Suprapubic skin (tissue), 4 donors: ENCODE data around the gene ITGB4. TPM values are rescaled to one million over a fixed set of nuclear protein-coding genes. Genes with fewer than 3 reads are reported as not detected.

Experiments used
- DNase-seq, 2 donors: peaks; one replicate each; pipeline ENCODE4 v3.0.0-alpha.2; 2019; ENCODE audit warnings: low spot score in 2 of 2
- H3K27ac ChIP-seq: fragments of 200-600 bp; sonication (generic); one replicate; pipeline ENCODE4 v1.5.1; 2019
- H3K27me3 ChIP-seq: fragments of 200-600 bp; sonication (generic); one replicate; pipeline ENCODE4 v1.5.1; 2019
- H3K36me3 ChIP-seq: fragments of 200-600 bp; sonication (generic); one replicate; pipeline ENCODE4 v1.5.1; 2019
- H3K4me1 ChIP-seq: fragments of 200-600 bp; sonication (generic); one replicate; pipeline ENCODE4 v1.5.1; 2019
- H3K4me3 ChIP-seq: fragments of 200-600 bp; sonication (generic); one replicate; pipeline ENCODE4 v1.5.1; 2019; ENCODE audit warnings: mild to moderate bottlenecking
- H3K9me3 ChIP-seq: fragments of 200-600 bp; sonication (generic); one replicate; pipeline ENCODE4 v1.5.1; 2019
- EP300 ChIP-seq: sonication (generic); formaldehyde crosslinking; IDR thresholded peaks from one replicate; pipeline ENCODE4 v1.6.1; 2017; ENCODE audit warnings: antibody characterized with exemption
- POLR2A ChIP-seq, 2 donors: fragments of 450-650 bp; IDR thresholded peaks; one replicate each; pipeline ENCODE4 v1.6.1; 2017; ENCODE audit warnings: antibody characterized with exemption in 2 of 2, mild to moderate bottlenecking in 2 of 2, moderate library complexity in 2 of 2
- POLR2AphosphoS5 ChIP-seq, 3 donors: sonication (generic); formaldehyde crosslinking; IDR thresholded peaks; one replicate each; pipeline ENCODE4 v1.6.1; 2017; ENCODE audit warnings: antibody characterized with exemption in 3 of 3
- WGBS: methylation state at CpG from one replicate; pipeline ENCODE4 v1.1.5; 2018; 5-methylcytosine and 5-hydroxymethylcytosine counted together
- total RNA-seq, 4 donors: library from RNA; depleted of rRNA; stranded (reverse); fragments of >200 nt; gene quantifications; one replicate each; pipeline ENCODE4 v1.1.0, GENCODE V29; 2016
- TF ChIP-seq, protein P1 (sequence below), 2 donors: fragments of 200-600 bp in 1 of 2; fragments of 450-650 bp in 1 of 2; sonication (generic) in 1 of 2; IDR thresholded peaks; one replicate each; pipeline ENCODE4 v1.5.1; 2016 to 2019; ENCODE audit warnings: antibody characterized with exemption in 2 of 2, mild to moderate bottlenecking in 1 of 2, moderate library complexity in 1 of 2

ITGB4 gene
- 100 to 1,000 TPM; 382 to 583 (median 474) TPM for total RNA-seq

DNA sequence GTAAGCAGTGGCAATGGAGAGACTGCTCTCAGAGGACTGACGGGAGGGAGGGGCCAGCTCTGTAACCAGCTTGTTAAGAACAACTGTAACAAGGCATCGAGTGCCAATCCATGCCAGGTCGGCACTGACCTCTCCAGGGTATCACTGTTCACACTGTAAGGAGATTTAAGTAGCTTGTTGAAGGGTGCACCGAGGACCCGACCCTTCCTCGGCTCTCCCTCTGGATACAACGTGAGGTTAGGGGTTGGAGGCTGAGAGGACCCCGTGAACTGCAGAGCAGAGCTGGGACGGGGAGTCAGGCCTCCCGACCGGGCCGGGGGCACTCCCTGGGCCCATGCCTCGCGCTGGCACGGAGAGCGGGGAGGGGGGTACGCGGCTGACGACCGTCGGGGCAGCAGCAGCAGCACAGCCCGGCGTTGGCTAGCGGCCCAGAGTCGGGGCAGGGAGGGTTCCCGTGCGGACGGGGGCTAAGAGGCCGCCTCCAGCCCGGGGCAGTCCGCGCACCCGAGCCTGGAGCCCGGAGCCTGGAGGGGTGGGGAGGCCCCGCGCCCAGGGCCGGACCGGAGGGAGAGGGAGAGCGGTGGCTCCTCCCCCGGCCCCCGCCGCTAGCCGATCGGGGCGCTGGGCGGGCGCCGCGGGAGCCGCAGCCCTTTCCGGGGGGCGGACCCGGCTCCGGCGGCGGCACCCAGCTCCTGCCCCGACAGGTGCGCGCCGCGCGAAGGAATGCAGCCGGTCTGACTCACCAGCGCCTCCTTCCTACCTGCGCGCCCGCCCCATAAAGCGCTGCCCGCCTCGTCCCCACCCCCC lies at the start of gene ITGB4:
Gene ITGB4 (plus strand): TSS at position 804 of the 807 bp plus-strand sequence. CDS start 3,245 bp downstream, outside the sequence.
- 4% methylated on average over 15 of the region's 70 CpGs for WGBS
- H3K9me3 ChIP-seq: no peaks in the 10 kb centered on the region
- peak in 1 of 2 donors; percentile 12 for TF ChIP-seq POLR2A (IDR thresholded peaks at IDR 0.05)
- TF ChIP-seq POLR2AphosphoS5 (IDR thresholded peaks at IDR 0.05): no peak
- H3K4me3 ChIP-seq: peak within 1 kb of the TSS; percentile 63
- H3K4me1 ChIP-seq: peaks cover 30% of the 10 kb centered on the region
- DNase-seq: peak in 1 of 2 donors; percentile 70
- peaks cover 14% of the 10 kb centered on the region for H3K36me3 ChIP-seq
- peaks cover 10% of the 10 kb centered on the region for H3K27me3 ChIP-seq
- peak within 1 kb of the TSS; percentile 87 for H3K27ac ChIP-seq

DNA sequence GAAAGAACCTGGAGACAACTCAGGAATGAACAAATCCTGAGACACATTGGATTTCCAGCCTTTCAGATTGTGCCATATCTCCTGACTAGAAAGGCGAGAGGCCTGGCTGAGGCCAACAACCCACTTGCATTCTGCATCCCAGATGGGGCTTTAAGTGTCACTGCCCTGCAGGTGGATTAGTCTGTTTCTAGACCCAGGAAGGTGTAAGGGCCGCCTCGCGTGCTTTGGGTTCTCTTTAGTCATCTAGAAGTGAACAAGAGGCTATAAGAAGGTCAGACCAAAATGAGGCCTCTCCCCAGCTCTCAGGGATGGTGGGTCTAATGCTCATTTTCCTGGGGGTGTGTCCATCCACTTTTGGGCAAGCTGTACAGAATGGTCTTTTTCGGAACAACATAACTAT lies 49.2 kb upstream of the ITGB4 start:
- H3K9me3 ChIP-seq: no peaks in the 10 kb centered on the region
- TF ChIP-seq POLR2A (IDR thresholded peaks at IDR 0.05): no peak
- TF ChIP-seq, protein P1, sequence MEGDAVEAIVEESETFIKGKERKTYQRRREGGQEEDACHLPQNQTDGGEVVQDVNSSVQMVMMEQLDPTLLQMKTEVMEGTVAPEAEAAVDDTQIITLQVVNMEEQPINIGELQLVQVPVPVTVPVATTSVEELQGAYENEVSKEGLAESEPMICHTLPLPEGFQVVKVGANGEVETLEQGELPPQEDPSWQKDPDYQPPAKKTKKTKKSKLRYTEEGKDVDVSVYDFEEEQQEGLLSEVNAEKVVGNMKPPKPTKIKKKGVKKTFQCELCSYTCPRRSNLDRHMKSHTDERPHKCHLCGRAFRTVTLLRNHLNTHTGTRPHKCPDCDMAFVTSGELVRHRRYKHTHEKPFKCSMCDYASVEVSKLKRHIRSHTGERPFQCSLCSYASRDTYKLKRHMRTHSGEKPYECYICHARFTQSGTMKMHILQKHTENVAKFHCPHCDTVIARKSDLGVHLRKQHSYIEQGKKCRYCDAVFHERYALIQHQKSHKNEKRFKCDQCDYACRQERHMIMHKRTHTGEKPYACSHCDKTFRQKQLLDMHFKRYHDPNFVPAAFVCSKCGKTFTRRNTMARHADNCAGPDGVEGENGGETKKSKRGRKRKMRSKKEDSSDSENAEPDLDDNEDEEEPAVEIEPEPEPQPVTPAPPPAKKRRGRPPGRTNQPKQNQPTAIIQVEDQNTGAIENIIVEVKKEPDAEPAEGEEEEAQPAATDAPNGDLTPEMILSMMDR (IDR thresholded peaks at IDR 0.05): no peak
- TF ChIP-seq POLR2AphosphoS5 (IDR thresholded peaks at IDR 0.05): no peak
- no peak for TF ChIP-seq EP300
- no peak overlapping the region for H3K27ac ChIP-seq
- H3K4me3 ChIP-seq: no peak overlapping the region
- no peaks in the 10 kb centered on the region for H3K27me3 ChIP-seq
- DNase-seq: no peak
- 98% methylated on average over 5 of the region's 5 CpGs for WGBS
- peaks cover 19% of the 10 kb centered on the region for H3K4me1 ChIP-seq
- H3K36me3 ChIP-seq: peaks cover 66% of the 10 kb centered on the region

DNA sequence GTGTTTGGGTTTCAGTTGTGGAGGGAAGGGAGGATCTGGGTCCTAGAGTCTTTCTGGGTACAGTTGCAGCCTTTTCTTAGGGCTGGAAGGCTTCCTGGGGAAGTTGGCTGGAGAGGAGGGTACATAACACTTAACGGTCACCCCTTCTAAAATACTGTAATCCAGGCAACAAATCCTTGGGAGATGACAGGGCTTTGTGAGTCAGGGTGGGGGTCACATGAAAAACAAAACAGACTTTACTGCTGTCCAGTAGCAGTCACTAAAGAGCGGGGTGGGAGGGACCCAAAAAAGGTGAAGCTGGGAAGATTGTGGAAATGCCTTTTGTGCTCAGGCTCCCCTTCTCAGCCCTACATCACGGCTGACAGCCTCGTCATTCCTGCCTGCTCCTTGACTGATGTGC lies 47.8 kb upstream of the ITGB4 start:
- Histone ChIP-seq H3K4me3 (no peak overlapping the region), H3K9me3 (no peaks in the 10 kb centered on the region), H3K36me3 (peaks cover 72% of the 10 kb centered on the region), H3K27ac (no peak overlapping the region), H3K27me3 (no peaks in the 10 kb centered on the region), H3K4me1 (peaks cover 15% of the 10 kb centered on the region)
- DNase-seq: no peak
- TF ChIP-seq, protein P1 (IDR thresholded peaks at IDR 0.05): no peak
- no peak for TF ChIP-seq EP300
- TF ChIP-seq POLR2AphosphoS5 (IDR thresholded peaks at IDR 0.05): no peak
- no peak for TF ChIP-seq POLR2A (IDR thresholded peaks at IDR 0.05)
- WGBS: 84% methylated on average over 4 of the region's 4 CpGs

DNA sequence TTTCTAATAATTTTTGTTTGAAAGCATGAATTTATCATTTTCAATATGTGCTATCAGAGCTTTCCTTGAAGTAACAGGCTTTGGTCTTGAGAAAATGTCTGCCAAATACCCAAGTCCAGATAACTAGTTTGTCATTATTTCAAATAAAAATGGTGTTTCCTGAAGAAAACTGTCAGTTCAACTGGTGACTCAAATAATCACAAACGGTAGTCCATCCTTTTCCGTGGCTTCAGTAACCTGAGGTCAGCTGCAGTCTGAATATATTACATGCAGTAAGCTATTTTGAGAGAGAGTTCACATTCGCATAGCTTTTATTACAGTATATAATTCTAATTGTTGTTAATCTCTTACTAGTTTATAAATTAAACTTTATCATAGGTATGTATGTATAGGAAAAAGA lies 44.8 kb upstream of the ITGB4 start:
- DNase-seq: no peak
- no peaks in the 10 kb centered on the region for H3K9me3 ChIP-seq
- H3K36me3 ChIP-seq: peaks cover 49% of the 10 kb centered on the region
- 76% methylated on average over 3 of the region's 3 CpGs for WGBS
- no peaks in the 10 kb centered on the region for H3K27me3 ChIP-seq
- H3K27ac ChIP-seq: no peak overlapping the region
- TF ChIP-seq POLR2AphosphoS5 (IDR thresholded peaks at IDR 0.05) (no peak), POLR2A (IDR thresholded peaks at IDR 0.05) (no peak), EP300 (no peak)
- TF ChIP-seq, protein P1 (IDR thresholded peaks at IDR 0.05): no peak
- no peak overlapping the region for H3K4me3 ChIP-seq
- peaks cover 42% of the 10 kb centered on the region for H3K4me1 ChIP-seq

DNA sequence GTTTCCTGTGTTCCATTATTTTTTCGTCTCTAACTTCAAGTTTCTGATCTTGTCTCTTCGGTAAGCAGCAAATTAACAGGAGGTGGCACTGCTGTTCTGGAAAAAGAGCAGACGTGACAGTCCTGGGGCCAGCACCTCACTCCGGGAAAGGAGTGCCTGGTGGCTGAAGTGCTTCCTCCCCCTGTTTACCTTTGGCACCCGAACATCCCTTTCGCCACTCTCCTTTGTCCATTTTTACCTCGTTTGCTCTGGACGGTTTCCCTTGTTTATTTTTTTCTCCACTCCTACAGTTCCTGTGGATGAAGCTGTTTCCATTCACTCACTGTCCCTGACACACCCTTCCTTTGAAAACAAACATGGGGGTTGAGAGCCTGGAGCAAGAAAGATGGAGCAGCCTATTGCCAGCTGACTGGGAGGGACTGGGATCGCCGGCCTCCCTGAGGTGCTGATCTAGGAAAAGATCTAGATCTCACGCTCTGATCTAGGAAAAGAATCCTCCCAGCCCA lies 41.5 kb upstream of the ITGB4 start:
- DNase-seq: no peak
- H3K9me3 ChIP-seq: no peaks in the 10 kb centered on the region
- peaks cover 69% of the 10 kb centered on the region for H3K4me1 ChIP-seq
- H3K4me3 ChIP-seq: no peak overlapping the region
- TF ChIP-seq, protein P1 (IDR thresholded peaks at IDR 0.05): peak in 1 of 2 donors; percentile 24
- TF ChIP-seq EP300 (no peak), POLR2AphosphoS5 (IDR thresholded peaks at IDR 0.05) (no peak), POLR2A (IDR thresholded peaks at IDR 0.05) (no peak)
- H3K27ac ChIP-seq: peak overlapping the region; percentile 66
- H3K27me3 ChIP-seq: no peaks in the 10 kb centered on the region
- H3K36me3 ChIP-seq: peaks cover 20% of the 10 kb centered on the region
- 35% methylated on average over 11 of the region's 11 CpGs for WGBS
